GM12892 (cell line): ENCODE data around the gene ECE2.
A peak's percentile ranks its signal among the peaks of the same experiment; 100 is the strongest.

Source experiments
- DNase-seq: peaks from one replicate; pipeline ENCODE4 v3.0.0; 2011; ENCODE audit not compliant: insufficient read length
- FAIRE-seq: peaks from 2 replicates; lab custom pipeline; 2011; peaks lifted over from hg19 to GRCh38; lab: Jason Lieb, UNC
- POLR2A ChIP-seq: IDR thresholded peaks from 2 replicates; pipeline ENCODE4 v1.6.1; 2011; ENCODE audit warnings: low read depth, low read length, control low read depth
- POLR2AphosphoS5 ChIP-seq: IDR thresholded peaks from 2 replicates; pipeline ENCODE4 v1.6.1; 2011; ENCODE audit warnings: low read depth, low read length, control low read depth
- TAF1 ChIP-seq: IDR thresholded peaks from 2 replicates; pipeline ENCODE4 v1.6.1; 2011; ENCODE audit warnings: low read depth, mild to moderate bottlenecking, control low read depth, low read length, borderline replicate concordance

Gene ECE2

GRCh38 chr3:184241447-184242296 lies 34.1 kb upstream of the ECE2 start:
- no peak for TF ChIP-seq TAF1
- no peak for TF ChIP-seq POLR2A
- TF ChIP-seq POLR2AphosphoS5: no peak
- FAIRE-seq: no peak
- DNase-seq: no peak

DNA sequence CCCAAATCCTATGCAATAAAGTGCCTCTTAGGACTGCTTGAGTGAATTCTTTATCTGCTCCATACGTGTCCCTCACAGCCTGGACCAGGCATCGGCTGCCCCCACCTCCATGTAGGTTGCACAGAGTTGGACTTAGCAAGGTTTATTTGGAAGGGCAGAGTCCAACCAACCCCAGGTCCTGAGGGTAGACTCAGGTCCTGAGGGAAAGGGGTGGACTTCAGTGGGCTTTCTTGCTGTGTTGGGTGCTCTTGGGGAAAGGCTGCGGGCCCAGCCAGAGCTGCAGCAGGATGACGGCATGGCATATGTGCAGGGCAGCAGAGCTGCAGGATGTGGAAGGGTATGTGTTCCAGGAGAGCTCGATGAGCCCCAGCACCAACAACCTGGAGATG lies 33.5 kb upstream of the ECE2 start:
- FAIRE-seq: no peak
- no peak for DNase-seq
- TF ChIP-seq POLR2AphosphoS5: no peak
- TF ChIP-seq POLR2A: no peak
- TF ChIP-seq TAF1: no peak

DNA sequence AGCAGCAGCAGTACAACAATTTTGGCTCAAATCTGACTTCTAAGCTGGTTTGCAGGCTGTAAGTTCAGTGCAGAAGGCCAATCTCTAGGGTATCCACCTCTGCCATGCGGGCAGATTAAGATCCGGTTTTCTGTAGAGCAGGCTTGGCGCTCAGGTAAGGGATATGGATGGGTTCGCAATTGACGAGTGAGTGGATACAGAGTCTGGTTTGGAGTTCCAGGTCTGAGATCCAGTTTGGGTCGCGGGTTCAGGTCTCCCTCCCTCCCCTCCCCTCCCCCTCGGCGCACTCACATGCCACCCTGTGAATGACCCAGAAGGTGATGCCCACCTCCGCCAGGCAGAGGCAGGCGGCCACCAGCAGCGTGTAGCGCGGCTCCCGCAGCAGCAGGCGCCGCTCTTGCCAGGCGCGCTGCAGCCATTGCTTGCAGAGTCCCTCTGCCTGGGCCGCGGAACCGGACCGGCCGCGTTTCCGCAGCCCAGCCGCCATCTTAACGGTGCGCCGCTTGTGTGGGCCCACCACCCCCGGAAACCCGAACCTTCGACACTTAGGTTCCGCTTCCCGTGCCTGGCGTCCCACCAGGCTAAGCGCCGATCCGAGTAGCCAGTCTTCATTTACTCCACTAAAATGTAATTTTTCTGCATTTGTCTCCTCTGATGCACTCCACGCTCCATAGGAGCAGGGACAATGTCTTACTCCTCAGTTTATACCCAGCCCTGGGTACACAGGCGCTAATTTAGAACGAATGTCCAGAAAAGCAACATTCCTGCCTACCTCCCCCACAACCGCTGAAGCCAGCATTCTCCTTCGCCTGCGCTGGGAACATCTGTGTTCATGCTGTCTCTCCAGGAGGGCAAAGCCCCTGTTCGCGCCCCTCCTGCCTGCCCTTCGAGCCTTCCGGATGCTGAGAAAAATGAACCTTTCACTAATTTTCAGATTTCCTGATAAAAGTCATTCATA lies 27.1 kb upstream of the ECE2 start, which contains the start of gene ALG3:
Gene ALG3 (minus strand): TSS at position 509 of the 958 bp plus-strand sequence. CDS start 22 bp downstream, at position 487.
- FAIRE-seq: peak; percentile 86

DNA sequence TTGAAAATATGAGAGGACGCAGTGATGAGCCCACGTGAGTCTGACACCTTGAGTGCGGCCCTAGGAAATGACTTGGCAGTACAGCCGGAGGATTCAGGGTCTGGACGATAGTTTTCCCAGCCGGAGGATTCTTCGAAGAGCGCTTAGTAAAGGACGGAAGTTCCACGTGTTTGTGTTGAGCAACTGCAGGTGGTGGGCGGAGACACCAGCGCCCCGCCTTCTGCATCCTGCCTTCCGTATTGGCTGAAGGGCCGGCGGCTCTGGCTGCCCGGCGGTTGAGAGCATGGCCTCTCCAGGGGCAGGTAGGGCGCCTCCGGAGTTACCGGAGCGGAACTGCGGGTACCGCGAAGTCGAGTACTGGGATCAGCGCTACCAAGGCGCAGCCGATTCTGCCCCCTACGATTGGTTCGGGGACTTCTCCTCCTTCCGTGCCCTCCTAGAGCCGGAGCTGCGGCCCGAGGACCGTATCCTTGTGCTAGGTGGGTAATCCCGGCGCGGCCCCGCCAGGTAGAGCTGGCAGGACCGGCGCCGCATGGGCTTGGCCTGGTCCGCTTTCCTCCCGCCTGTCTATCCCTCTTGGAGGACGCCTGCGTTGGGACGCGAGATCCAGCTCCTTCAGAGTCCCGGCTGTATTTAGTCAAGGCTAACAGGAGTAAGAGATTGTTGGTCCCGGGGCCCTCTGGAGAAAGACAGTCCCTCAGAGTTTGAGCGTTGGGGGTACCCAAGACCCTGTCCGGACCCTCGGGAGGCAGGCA lies 26.2 kb upstream of the ECE2 start, which contains the start of gene EEF1AKMT4:
Gene EEF1AKMT4 (plus strand): TSS at position 261 of the 755 bp plus-strand sequence. CDS start 23 bp downstream, at position 284.
- no peak for TF ChIP-seq TAF1
- TF ChIP-seq POLR2A: peak; percentile 29; the same call in 1 of the 2 replicates
- FAIRE-seq: peak; percentile 88
- DNase-seq: peak; percentile 93

More for the DNA sequence above, 27.1 kb upstream of the ECE2 start, which contains the start of gene ALG3:
- TF ChIP-seq POLR2A: peak; percentile 97
- TF ChIP-seq POLR2AphosphoS5: peak; percentile 86
- TF ChIP-seq TAF1: peak; percentile 97
- peak; percentile 77 for DNase-seq

DNA sequence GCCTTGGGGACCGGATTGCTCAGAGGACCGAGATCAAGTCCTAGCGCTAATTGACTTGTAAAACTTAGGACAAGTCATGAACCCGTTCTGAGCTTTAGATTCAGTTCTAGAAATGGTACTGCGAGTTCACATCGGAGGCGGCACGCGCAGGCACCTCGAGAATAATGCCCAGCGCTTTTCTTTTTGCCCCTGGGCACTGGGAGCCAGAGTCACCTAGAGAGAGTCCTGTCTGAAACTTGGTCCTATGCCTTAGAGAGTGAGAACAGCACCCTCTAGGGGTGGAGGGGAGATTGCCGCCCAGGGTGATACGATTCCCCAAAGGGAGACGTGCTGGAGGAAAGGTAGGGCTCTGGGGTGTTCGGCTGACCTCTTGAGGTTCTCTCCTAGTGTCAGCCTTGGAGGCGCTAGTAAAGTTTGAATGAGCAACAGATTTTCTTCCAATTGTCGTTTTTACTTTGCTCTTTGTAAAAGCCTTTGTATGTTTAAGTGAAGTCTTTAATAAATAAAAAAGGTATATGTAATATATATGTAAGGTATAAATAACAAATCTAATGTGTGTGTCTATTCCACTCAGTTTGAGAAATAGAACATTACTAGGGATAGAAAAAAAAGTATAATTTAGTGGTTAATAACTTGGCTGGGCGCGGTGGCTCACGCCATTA lies 25.5 kb upstream of the ECE2 start:
- peak; percentile 80 for FAIRE-seq

GRCh38 chr3:184255291-184256039 lies 20.4 kb upstream of the ECE2 start:
- no peak for DNase-seq
- no peak for TF ChIP-seq POLR2A
- no peak for TF ChIP-seq POLR2AphosphoS5
- TF ChIP-seq TAF1: no peak
- no peak for FAIRE-seq

More for the DNA sequence above, 25.5 kb upstream of the ECE2 start:
- TF ChIP-seq POLR2AphosphoS5 (no peak), POLR2A (no peak), TAF1 (no peak)
- DNase-seq: peak; percentile 80

DNA sequence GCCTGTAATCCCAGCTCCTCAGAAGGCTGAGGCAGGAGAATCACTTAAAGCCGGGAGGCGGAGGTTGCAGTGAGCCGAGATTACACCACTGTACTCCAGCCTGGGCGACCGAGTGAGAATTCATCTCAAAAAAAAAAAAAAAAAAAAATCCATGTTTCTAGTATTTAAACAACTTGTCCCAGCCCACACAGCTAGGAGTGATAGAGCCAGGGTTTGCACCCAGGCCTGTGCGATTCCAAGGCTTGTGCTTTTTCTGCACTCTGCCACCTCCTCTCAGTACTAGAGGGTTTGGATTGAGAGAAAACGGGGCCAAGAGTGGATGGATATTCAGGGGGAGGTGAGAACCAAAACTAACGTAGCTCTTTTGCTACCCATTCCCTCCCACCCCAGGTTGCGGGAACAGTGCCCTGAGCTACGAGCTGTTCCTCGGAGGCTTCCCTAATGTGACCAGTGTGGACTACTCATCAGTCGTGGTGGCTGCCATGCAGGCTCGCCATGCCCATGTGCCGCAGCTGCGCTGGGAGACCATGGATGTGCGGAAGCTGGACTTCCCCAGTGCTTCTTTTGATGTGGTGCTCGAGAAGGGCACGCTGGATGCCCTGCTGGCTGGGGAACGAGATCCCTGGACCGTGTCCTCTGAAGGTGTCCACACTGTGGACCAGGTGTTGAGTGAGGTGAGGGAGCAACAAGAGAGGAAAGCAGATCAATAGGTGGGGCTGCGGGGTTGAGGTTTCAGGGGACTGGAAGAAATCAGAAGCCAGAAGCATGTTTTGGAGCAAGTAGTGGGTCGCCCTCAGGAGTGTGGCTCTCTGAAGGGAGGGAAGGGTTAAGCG lies 18.5 kb upstream of the ECE2 start:
- TF ChIP-seq POLR2AphosphoS5 (no peak), POLR2A (no peak)
- FAIRE-seq (no peak), DNase-seq (no peak)

DNA sequence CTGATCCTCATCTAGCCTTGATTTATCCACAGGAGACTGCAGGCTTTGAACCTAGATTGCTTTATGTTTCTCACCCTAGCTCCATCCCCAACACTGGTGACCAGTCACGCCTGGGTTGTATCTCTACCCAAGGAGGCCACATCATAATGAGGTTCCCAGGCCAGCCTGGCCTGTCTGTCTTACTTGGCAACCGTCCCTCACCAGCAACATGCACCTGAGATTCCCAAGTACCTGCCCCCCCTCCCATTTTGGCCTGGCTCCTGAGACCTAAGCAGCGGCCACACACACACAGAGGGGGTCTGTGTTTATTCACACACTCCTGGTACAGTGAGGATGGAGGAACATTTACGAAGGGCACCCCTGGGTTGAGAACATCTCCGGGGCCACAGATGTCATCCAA lies 16.9 kb upstream of the ECE2 start:
- FAIRE-seq (no peak), DNase-seq (no peak)
- TF ChIP-seq POLR2AphosphoS5: no peak
- TF ChIP-seq TAF1: no peak
- no peak for TF ChIP-seq POLR2A

- TF ChIP-seq TAF1 (no peak), POLR2AphosphoS5 (no peak), POLR2A (no peak)
- DNase-seq (no peak), FAIRE-seq (no peak)
Measured at GRCh38 chr3:184259396-184259877, 16.4 kb upstream of the ECE2 start.
